Anterior cingulate cortex (tissue), 58 donors: ENCODE data around the gene AMPD3.

Source experiments
- DNase-seq, 58 donors: peaks; one replicate each; lab custom pipeline; 2025; lab: John Stamatoyannopoulos, UW

AMPD3 gene

GRCh38 chr11:10454878-10455631 is at the start of gene AMPD3:
Gene AMPD3 (plus strand): TSS chr11:10455264. CDS start chr11:10461520, 6,256 bp downstream.
- DNase-seq, result peak in 10 of 58 donors; percentile 12 to 45 (median 22)

- peak in 46 of 58 donors; percentile 12 to 87 (median 50) for DNase-seq
Measured at GRCh38 chr11:10405865-10406592, 49.0 kb upstream of the AMPD3 start.

- no peak for DNase-seq
Measured at GRCh38 chr11:10407055-10407454, 48.0 kb upstream of the AMPD3 start.

- DNase-seq, result peak in 1 of 58 donors; percentile 22
Measured at GRCh38 chr11:10407749-10408685, 47.0 kb upstream of the AMPD3 start.

- DNase-seq, result no peak
Measured at GRCh38 chr11:10409207-10409661, 45.8 kb upstream of the AMPD3 start.

GRCh38 chr11:10410106-10410843 is 44.8 kb upstream of the AMPD3 start:
- no peak for DNase-seq

- no peak for DNase-seq
Measured at GRCh38 chr11:10410844-10411200, 44.2 kb upstream of the AMPD3 start.

- DNase-seq, result no peak
Measured at GRCh38 chr11:10412266-10412665, 42.8 kb upstream of the AMPD3 start.

GRCh38 chr11:10413268-10413667 is 41.8 kb upstream of the AMPD3 start:
- peak in 27 of 58 donors; percentile 4 to 75 (median 37) for DNase-seq

GRCh38 chr11:10414181-10414580 is 40.9 kb upstream of the AMPD3 start:
- DNase-seq, result peak in 4 of 58 donors; percentile 10 to 46 (median 20)

- DNase-seq, result peak in 10 of 58 donors; percentile 9 to 49 (median 22)
Measured at GRCh38 chr11:10414659-10415058, 40.4 kb upstream of the AMPD3 start.

- no peak for DNase-seq
Measured at GRCh38 chr11:10415817-10416392, 39.2 kb upstream of the AMPD3 start.

GRCh38 chr11:10418259-10418949 is 36.7 kb upstream of the AMPD3 start:
- no peak for DNase-seq

- no peak for DNase-seq
Measured at GRCh38 chr11:10418950-10419310, 36.1 kb upstream of the AMPD3 start.

GRCh38 chr11:10426475-10426874 is 28.6 kb upstream of the AMPD3 start:
- DNase-seq, result no peak

- no peak for DNase-seq
Measured at GRCh38 chr11:10428453-10428852, 26.6 kb upstream of the AMPD3 start.

- DNase-seq, result no peak
Measured at GRCh38 chr11:10429526-10429925, 25.5 kb upstream of the AMPD3 start.

GRCh38 chr11:10432493-10432892 is 22.6 kb upstream of the AMPD3 start:
- no peak for DNase-seq

- DNase-seq, result no peak
Measured at GRCh38 chr11:10432971-10433370, 22.1 kb upstream of the AMPD3 start.
